HEK293 (cell line): ENCODE measurements around the gene SH2D7.

Experiments used
- CTCF ChIA-PET: fragments of 350-600 bp; formaldehyde crosslinking; extraction: SDS; loops from one replicate; lab custom pipeline; 2021; ENCODE audit warnings: antibody characterized with exemption; lab: Yijun Ruan, JAX
- POLR2A ChIA-PET: fragments of 300-600 bp; formaldehyde crosslinking; extraction: SDS; loops from one replicate; lab custom pipeline; 2020; ENCODE audit warnings: antibody characterized with exemption, inconsistent platforms; lab: Yijun Ruan, JAX
- H3K27ac ChIP-seq: fragments of 200-500 bp; sonication (Bioruptor generic); 2 replicates; pipeline ENCODE4 v1.5.1; 2014; ENCODE audit warnings: low read depth, low read length, control low read depth, inconsistent platforms; ENCODE audit errors: extremely low read depth
- H3K36me3 ChIP-seq, 2 experiments: fragments of 200-500 bp in 1 of 2; sonication (Bioruptor generic) in 1 of 2; 1 replicate in 1 of 2; 2 replicates in 1 of 2; pipeline ENCODE4 v1.5.1; 2014 to 2017; ENCODE audit warnings: inconsistent platforms in 2 of 2, low read length in 2 of 2; ENCODE audit not compliant: control insufficient read depth in 2 of 2, insufficient read depth in 1 of 2
- H3K4me1 ChIP-seq: fragments of 200-500 bp; sonication (Bioruptor generic); 2 replicates; pipeline ENCODE4 v1.5.1; 2014; ENCODE audit warnings: mild to moderate bottlenecking, low read length, inconsistent platforms; ENCODE audit not compliant: control insufficient read depth, insufficient read depth
- H3K4me3 ChIP-seq: 2 replicates; pipeline ENCODE4 v1.5.1; 2011; ENCODE audit warnings: low read depth, mild to moderate bottlenecking, control low read depth, low read length, moderate library complexity
- H3K9me3 ChIP-seq: fragments of 200-500 bp; sonication (Bioruptor generic); 2 replicates; pipeline ENCODE4 v1.5.1; 2014; ENCODE audit warnings: low read depth, low read length, inconsistent platforms; ENCODE audit not compliant: control insufficient read depth, insufficient read depth
- GLI2 ChIP-seq: fragments of 450-650 bp; formaldehyde crosslinking; IDR thresholded peaks from 2 replicates; pipeline ENCODE4; 2017; ENCODE audit warnings: missing biosample characterization, missing genetic modification characterization, low read depth, borderline replicate concordance
- HOXC10 ChIP-seq: sonication (generic); formaldehyde crosslinking; IDR thresholded peaks from 2 replicates; pipeline ENCODE4 v1.8.1; 2023; ENCODE audit warnings: mild to moderate bottlenecking, missing genetic modification reagents
- KLF9 ChIP-seq: fragments of 450-650 bp; formaldehyde crosslinking; IDR thresholded peaks from 2 replicates; pipeline ENCODE4 v1.5.1; 2016; ENCODE audit warnings: missing biosample characterization, missing genetic modification characterization, low read depth
- PATZ1 ChIP-seq: fragments of 450-650 bp; formaldehyde crosslinking; IDR thresholded peaks from 2 replicates; pipeline ENCODE4 v1.5.1; 2016; ENCODE audit warnings: missing biosample characterization, missing genetic modification characterization
- PRDM6 ChIP-seq: fragments of 450-650 bp; formaldehyde crosslinking; IDR thresholded peaks from 2 replicates; pipeline ENCODE4 v1.5.1; 2017; ENCODE audit warnings: missing biosample characterization, missing genetic modification characterization
- ZBTB8A ChIP-seq: fragments of 450-650 bp; formaldehyde crosslinking; IDR thresholded peaks from 2 replicates; pipeline ENCODE4 v1.5.1; 2016; ENCODE audit warnings: missing biosample characterization, missing genetic modification characterization
- ZEB2 ChIP-seq: fragments of 450-650 bp; formaldehyde crosslinking; IDR thresholded peaks from 2 replicates; pipeline ENCODE4 v1.5.1; 2016; ENCODE audit warnings: missing biosample characterization, missing genetic modification characterization
- ZNF114 ChIP-seq: fragments of 450-650 bp; formaldehyde crosslinking; IDR thresholded peaks from 2 replicates; pipeline ENCODE4 v1.5.0; 2017; ENCODE audit warnings: missing biosample characterization, missing genetic modification characterization
- ZNF174 ChIP-seq: fragments of 450-650 bp; formaldehyde crosslinking; IDR thresholded peaks from 2 replicates; pipeline ENCODE4 v1.5.0; 2017; ENCODE audit warnings: missing biosample characterization, mild to moderate bottlenecking, missing genetic modification characterization
- ZNF423 ChIP-seq: fragments of 450-650 bp; formaldehyde crosslinking; IDR thresholded peaks from 2 replicates; pipeline ENCODE4 v1.5.1; 2016; ENCODE audit warnings: missing biosample characterization, missing genetic modification characterization
- ZNF449 ChIP-seq: fragments of 450-650 bp; formaldehyde crosslinking; IDR thresholded peaks from 2 replicates; pipeline ENCODE4 v1.5.1; 2017; ENCODE audit warnings: missing biosample characterization, mild to moderate bottlenecking, missing genetic modification characterization, moderate library complexity
- ZNF561 ChIP-seq: fragments of 450-650 bp; IDR thresholded peaks from 2 replicates; pipeline ENCODE4 v1.5.1; 2018; ENCODE audit warnings: missing biosample characterization, missing genetic modification characterization, borderline replicate concordance
- ZNF571 ChIP-seq: fragments of 450-650 bp; formaldehyde crosslinking; IDR thresholded peaks from 2 replicates; pipeline ENCODE4 v1.5.0; 2017; ENCODE audit warnings: missing biosample characterization, missing genetic modification characterization
- ZNF629 ChIP-seq: fragments of 450-650 bp; formaldehyde crosslinking; IDR thresholded peaks from 2 replicates; pipeline ENCODE4 v1.5.1; 2017; ENCODE audit warnings: missing biosample characterization, missing genetic modification characterization
- ZNF701 ChIP-seq: fragments of 450-650 bp; formaldehyde crosslinking; IDR thresholded peaks from 2 replicates; pipeline ENCODE4 v1.5.1; 2016; ENCODE audit warnings: missing biosample characterization, missing genetic modification characterization
- ZNF776 ChIP-seq: fragments of 450-650 bp; formaldehyde crosslinking; IDR thresholded peaks from 2 replicates; pipeline ENCODE4 v1.5.0; 2017; ENCODE audit warnings: missing biosample characterization, missing genetic modification characterization, borderline replicate concordance
- ZSCAN30 ChIP-seq: fragments of 450-650 bp; IDR thresholded peaks from 2 replicates; pipeline ENCODE4 v1.5.1; 2018; ENCODE audit warnings: missing biosample characterization, mild to moderate bottlenecking, missing genetic modification characterization, moderate library complexity
- TF ChIP-seq, protein P1 (sequence below): fragments of 450-650 bp; formaldehyde crosslinking; IDR thresholded peaks from 2 replicates; pipeline ENCODE4 v1.5.1; 2016; ENCODE audit warnings: missing biosample characterization, missing genetic modification characterization

Gene SH2D7

GRCh38 chr15:78044407-78045155 lies 47.8 kb upstream of the SH2D7 start (continued):
- no peak for TF ChIP-seq ZNF561 (tag by site-specific recombination)
- no peak for TF ChIP-seq PATZ1 (tag by site-specific recombination)
- peak; percentile 46; the same call in 1 of the 2 replicates for TF ChIP-seq ZEB2
- TF ChIP-seq ZNF114 (tag by site-specific recombination) = no peak
- no peak for TF ChIP-seq ZBTB8A
- TF ChIP-seq ZNF701 (tag by site-specific recombination) = no peak
- TF ChIP-seq, protein P1, sequence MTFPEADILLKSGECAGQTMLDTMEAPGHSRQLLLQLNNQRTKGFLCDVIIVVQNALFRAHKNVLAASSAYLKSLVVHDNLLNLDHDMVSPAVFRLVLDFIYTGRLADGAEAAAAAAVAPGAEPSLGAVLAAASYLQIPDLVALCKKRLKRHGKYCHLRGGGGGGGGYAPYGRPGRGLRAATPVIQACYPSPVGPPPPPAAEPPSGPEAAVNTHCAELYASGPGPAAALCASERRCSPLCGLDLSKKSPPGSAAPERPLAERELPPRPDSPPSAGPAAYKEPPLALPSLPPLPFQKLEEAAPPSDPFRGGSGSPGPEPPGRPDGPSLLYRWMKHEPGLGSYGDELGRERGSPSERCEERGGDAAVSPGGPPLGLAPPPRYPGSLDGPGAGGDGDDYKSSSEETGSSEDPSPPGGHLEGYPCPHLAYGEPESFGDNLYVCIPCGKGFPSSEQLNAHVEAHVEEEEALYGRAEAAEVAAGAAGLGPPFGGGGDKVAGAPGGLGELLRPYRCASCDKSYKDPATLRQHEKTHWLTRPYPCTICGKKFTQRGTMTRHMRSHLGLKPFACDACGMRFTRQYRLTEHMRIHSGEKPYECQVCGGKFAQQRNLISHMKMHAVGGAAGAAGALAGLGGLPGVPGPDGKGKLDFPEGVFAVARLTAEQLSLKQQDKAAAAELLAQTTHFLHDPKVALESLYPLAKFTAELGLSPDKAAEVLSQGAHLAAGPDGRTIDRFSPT (tag by site-specific recombination) = peak; percentile 32; the same call in 1 of the 2 replicates
- TF ChIP-seq HOXC10 (CRISPR knock-in tag) = no peak
- no peak for TF ChIP-seq ZSCAN30 (tag by site-specific recombination)

DNA sequence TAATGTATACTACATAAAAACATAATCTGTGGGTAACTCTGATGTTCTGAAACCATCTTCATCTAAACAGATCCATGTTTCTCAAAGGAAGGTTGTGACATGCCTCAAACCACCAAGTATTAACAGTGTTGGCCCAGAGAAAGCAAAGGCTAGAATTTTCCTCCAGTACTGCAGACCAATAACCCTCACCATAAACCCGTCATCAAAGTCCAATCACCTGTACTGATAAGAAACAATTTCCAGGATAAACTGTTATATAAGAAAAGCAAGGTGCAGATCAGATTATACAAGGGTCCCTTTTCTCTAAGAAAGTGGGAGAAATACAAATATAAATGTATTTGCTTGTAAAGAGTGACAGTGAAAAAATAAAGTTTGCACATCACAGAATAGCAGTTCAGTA lies 47.2 kb upstream of the SH2D7 start:
- Histone ChIP-seq H3K27ac (no peak overlapping the region), H3K36me3 (peaks cover 8 to 47% of the 10 kb centered on the region in 2 experiments; a peak in 2 of 3 replicates), H3K9me3 (no peaks in the 10 kb centered on the region), H3K4me1 (peaks cover 10% of the 10 kb centered on the region), H3K4me3 (no peak overlapping the region)
- no peak for TF ChIP-seq ZNF629 (tag by site-specific recombination)
- TF ChIP-seq ZNF449 (tag by site-specific recombination) = no peak
- TF ChIP-seq KLF9 = no peak
- TF ChIP-seq PRDM6 = peak; percentile 58
- no peak for TF ChIP-seq ZNF701 (tag by site-specific recombination)
- ChIA-PET POLR2A (no interaction called here), CTCF (interaction anchor here (1.2 kb wide), 1 partner anchor 79 kb away, joined by 3 read pairs; no protein-coding TSS in a partner anchor)

DNA sequence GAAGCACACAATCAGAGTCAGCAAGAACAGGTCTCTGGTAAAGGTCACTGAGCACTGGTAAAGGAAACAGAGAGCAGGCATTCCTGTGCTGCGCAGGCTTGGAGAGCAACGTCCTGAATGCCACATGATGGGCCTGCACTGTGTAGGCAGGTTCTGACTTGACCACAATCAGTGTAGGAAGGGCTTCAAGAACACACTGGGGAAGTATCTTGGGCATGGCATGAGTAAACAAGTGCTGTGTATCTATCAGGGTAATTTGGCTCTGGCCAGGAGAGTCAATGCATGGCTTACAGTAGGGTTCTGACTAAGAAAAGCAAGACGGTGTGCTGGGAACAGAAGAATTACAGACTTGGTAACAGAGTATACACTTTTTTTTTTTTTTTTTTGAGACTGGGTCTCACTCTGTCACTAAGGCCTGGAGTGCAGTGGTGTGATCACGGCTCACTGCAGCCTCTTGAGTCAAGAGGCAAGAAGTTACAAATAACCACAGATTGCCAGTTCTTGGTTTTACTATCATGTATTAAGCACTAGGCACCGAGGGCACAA lies 45.5 kb upstream of the SH2D7 start:
- POLR2A ChIA-PET = no interaction called here

More for the DNA sequence above, 45.5 kb upstream of the SH2D7 start:
- CTCF ChIA-PET = interaction anchor here (0.9 kb wide), 2 partner anchors 12 to 47 kb away, joined by 3 read pairs; no protein-coding TSS in a partner anchor
- no peaks in the 10 kb centered on the region for H3K9me3 ChIP-seq
- TF ChIP-seq ZNF776 (tag by site-specific recombination) = no peak
- no peak for TF ChIP-seq ZNF174 (tag by site-specific recombination)
- TF ChIP-seq ZNF423 = no peak
- TF ChIP-seq GLI2 = no peak
- TF ChIP-seq ZNF571 (tag by site-specific recombination) = no peak
- TF ChIP-seq, all 188 proteins: peak for 0
- Histone ChIP-seq H3K36me3 (peaks cover 8 to 43% of the 10 kb centered on the region in 2 experiments; a peak in 2 of 3 replicates), H3K4me3 (no peak overlapping the region), H3K27ac (no peak overlapping the region), H3K4me1 (peaks cover 19% of the 10 kb centered on the region)
